ENCODE data around the gene JADE2.
A peak's percentile ranks its signal among the peaks of the same experiment; 100 is the strongest.

Gene JADE2

GRCh38 chr5:134575316-134575715 lies 49.8 kb downstream of the JADE2 start:
- DNase-seq (ENCODE audit: low read depth, low spot score), result no peak
- in situ Hi-C loops (cut with HindIII; ENCODE audit: low sequenced_read_pairs), result no loop called here
- TF ChIP-seq, protein P1, sequence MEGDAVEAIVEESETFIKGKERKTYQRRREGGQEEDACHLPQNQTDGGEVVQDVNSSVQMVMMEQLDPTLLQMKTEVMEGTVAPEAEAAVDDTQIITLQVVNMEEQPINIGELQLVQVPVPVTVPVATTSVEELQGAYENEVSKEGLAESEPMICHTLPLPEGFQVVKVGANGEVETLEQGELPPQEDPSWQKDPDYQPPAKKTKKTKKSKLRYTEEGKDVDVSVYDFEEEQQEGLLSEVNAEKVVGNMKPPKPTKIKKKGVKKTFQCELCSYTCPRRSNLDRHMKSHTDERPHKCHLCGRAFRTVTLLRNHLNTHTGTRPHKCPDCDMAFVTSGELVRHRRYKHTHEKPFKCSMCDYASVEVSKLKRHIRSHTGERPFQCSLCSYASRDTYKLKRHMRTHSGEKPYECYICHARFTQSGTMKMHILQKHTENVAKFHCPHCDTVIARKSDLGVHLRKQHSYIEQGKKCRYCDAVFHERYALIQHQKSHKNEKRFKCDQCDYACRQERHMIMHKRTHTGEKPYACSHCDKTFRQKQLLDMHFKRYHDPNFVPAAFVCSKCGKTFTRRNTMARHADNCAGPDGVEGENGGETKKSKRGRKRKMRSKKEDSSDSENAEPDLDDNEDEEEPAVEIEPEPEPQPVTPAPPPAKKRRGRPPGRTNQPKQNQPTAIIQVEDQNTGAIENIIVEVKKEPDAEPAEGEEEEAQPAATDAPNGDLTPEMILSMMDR (IDR thresholded peaks at IDR 0.05; ENCODE audit: low read depth, low read length), result no peak
- no peak overlapping the region for H3K4me3 ChIP-seq (ENCODE audit: low read depth, low read length)

DNA sequence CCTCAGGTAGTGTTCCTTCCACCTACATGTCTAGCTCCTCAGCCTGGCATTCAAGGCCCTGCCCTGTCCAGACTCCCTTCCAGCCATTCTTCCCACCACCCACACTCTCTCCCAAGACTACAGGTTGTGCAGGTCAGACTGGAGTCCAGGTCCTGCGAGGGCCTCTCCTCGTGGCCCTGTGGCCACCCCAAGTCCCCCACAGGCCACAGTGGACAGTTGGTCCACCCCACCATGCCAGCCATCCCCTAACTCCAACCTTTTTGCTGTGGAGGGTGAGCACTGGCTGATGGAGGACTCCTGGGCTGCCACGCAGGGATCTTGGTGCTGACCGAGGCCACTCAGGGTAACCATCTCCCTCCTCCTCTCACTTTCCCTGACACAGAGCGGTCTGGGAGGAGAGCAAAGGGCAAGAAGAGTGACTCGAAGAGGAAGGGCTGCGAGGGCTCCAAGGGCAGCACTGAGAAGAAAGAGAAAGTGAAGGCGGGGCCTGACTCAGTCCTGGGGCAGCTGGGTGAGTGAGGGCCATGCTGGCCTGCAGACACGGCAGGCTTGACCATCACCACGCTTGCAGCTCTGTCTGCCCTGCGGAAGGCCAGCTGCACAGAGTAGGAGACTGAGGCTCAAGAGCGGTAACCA lies 51.0 kb downstream of the JADE2 start:
- in situ Hi-C loops (cut with HindIII; ENCODE audit: low sequenced_read_pairs), result no loop called here
- TF ChIP-seq, protein P1 (IDR thresholded peaks at IDR 0.05; ENCODE audit: low read depth, low read length), result no peak
- H3K4me3 ChIP-seq (ENCODE audit: low read depth, low read length), result no peak overlapping the region
- no peak for DNase-seq (ENCODE audit: low read depth, low spot score)

GRCh38 chr5:134577022-134577795 lies 51.7 kb downstream of the JADE2 start:
- TF ChIP-seq, protein P1 (IDR thresholded peaks at IDR 0.05; ENCODE audit: low read depth, low read length), result no peak
- H3K4me3 ChIP-seq (ENCODE audit: low read depth, low read length), result no peak overlapping the region
- in situ Hi-C loops (cut with HindIII; ENCODE audit: low sequenced_read_pairs), result no loop called here
- peak; percentile 61 for DNase-seq (ENCODE audit: low read depth, low spot score)

DNA sequence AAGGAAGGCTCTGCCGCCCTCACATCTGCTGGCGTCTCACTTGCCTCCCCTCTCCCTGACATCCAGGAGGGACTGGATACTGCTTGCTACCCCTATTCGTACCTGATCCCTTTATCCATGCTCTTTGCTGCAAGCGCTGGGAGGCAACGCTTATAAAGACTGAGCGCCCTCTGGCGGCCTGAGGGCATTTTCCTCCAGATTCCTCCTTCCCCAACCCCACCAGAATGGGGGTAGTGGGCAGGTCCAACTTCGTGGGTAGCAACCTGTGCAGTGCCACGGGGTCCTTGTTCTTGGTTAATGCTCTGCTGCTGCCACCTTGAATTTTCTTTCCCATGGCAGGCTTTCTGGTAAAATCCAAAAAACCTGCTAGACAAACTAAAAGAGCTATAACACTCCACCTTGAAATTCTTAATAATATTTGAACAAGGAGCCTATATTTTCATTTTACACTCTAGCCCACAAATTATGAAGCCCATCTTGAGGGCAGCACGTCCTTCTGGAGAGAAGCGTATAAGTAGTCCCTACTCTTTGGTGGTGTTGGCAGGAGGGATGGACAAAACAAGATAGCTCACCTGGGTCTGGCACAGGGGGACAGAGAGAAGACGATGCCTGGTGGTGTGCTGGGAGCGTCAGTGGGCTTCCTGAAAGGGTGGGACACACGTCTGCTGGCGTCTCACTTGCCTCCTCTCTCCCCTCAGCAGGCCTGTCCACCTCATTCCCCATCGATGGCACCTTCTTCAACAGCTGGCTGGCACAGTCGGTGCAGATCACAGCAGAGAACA lies 52.5 kb downstream of the JADE2 start:
- in situ Hi-C loops (cut with HindIII; ENCODE audit: low sequenced_read_pairs), result no loop called here
- no peak overlapping the region for H3K4me3 ChIP-seq (ENCODE audit: low read depth, low read length)
- TF ChIP-seq, protein P1 (IDR thresholded peaks at IDR 0.05; ENCODE audit: low read depth, low read length), result peak; percentile 89
- peak; percentile 77 for DNase-seq (ENCODE audit: low read depth, low spot score)

DNA sequence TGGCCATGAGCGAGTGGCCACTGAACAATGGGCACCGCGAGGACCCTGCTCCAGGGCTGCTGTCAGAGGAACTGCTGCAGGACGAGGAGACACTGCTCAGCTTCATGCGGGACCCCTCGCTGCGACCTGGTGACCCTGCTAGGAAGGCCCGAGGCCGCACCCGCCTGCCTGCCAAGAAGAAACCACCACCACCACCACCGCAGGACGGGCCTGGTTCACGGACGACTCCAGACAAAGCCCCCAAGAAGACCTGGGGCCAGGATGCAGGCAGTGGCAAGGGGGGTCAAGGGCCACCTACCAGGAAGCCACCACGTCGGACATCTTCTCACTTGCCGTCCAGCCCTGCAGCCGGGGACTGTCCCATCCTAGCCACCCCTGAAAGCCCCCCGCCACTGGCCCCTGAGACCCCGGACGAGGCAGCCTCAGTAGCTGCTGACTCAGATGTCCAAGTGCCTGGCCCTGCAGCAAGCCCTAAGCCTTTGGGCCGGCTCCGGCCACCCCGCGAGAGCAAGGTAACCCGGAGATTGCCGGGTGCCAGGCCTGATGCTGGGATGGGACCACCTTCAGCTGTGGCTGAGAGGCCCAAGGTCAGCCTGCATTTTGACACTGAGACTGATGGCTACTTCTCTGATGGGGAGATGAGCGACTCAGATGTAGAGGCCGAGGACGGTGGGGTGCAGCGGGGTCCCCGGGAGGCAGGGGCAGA lies 53.3 kb downstream of the JADE2 start:
- TF ChIP-seq, protein P1 (IDR thresholded peaks at IDR 0.05; ENCODE audit: low read depth, low read length), result no peak
- DNase-seq (ENCODE audit: low read depth, low spot score), result no peak
- no peak overlapping the region for H3K4me3 ChIP-seq (ENCODE audit: low read depth, low read length)
- in situ Hi-C loops (cut with HindIII; ENCODE audit: low sequenced_read_pairs), result no loop called here

GRCh38 chr5:134579284-134579771 lies 53.9 kb downstream of the JADE2 start:
- no peak for DNase-seq (ENCODE audit: low read depth, low spot score)
- no peak overlapping the region for H3K4me3 ChIP-seq (ENCODE audit: low read depth, low read length)
- in situ Hi-C loops (cut with HindIII; ENCODE audit: low sequenced_read_pairs), result no loop called here
- TF ChIP-seq, protein P1 (IDR thresholded peaks at IDR 0.05; ENCODE audit: low read depth, low read length), result no peak
